ENCODE results near the gene CHST9. TPM values are rescaled to one million over a fixed set of nuclear protein-coding genes. Genes with fewer than 3 reads are reported as not detected.

Gene CHST9
- total and polyA plus RNA-seq, 9 of the 15 experiments (the other 6 are each of a cell fraction or from before 2014, with no cell fraction given): not detected

DNA sequence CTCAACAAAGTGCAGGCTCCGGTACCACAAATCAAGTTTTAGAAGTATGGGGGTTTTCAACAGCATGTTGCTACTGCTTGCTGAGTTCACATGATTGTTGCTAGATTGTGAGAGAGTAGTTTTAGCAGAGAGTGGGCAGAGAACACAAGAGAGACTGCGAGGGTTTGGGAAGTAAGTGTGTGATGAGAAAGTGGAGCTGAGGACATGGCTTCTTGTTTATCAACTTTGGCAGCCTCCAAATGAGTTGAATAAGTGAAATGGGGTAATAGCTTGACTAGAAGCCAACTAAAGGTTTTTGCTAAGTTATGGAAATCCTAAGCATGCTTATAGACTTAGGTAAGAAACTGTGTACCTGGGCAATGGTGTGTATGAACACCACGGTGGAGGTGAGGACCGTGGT lies 135.1 kb downstream of the CHST9 start:
- no peaks in the 10 kb centered on the region for H3K4me1 ChIP-seq (replicated peaks in 1 of 2; ENCODE audit: control insufficient read depth in 2 of 2, insufficient read depth in 2 of 2, low read length in 2 of 2)
- H3K79me2 ChIP-seq (ENCODE audit: control insufficient read depth, insufficient read depth, low read length): no peaks in the 10 kb centered on the region
- TF ChIP-seq ILK (tag; IDR thresholded peaks at IDR 0.05; ENCODE audit: borderline replicate concordance, low read depth) (no peak), ZFP30 (CRISPR knock-in tag; IDR thresholded peaks at IDR 0.05; ENCODE audit: borderline replicate concordance) (no peak), CLOCK (CRISPR knock-in tag; IDR thresholded peaks at IDR 0.05; ENCODE audit: borderline replicate concordance) (no peak), NFE2 (IDR thresholded peaks at IDR 0.05; ENCODE audit: low read depth) (no peak), ZNF253 (CRISPR knock-in tag; conservative IDR thresholded peaks at IDR 0.05) (no peak), FUS (optimal IDR thresholded peaks at IDR 0.05; ENCODE audit: low read depth, low read length) (no peak), ZNF551 (CRISPR knock-in tag; IDR thresholded peaks at IDR 0.05) (no peak), GTF2E2 (tag; IDR thresholded peaks at IDR 0.05) (no peak)
- TF ChIP-seq, protein P1, sequence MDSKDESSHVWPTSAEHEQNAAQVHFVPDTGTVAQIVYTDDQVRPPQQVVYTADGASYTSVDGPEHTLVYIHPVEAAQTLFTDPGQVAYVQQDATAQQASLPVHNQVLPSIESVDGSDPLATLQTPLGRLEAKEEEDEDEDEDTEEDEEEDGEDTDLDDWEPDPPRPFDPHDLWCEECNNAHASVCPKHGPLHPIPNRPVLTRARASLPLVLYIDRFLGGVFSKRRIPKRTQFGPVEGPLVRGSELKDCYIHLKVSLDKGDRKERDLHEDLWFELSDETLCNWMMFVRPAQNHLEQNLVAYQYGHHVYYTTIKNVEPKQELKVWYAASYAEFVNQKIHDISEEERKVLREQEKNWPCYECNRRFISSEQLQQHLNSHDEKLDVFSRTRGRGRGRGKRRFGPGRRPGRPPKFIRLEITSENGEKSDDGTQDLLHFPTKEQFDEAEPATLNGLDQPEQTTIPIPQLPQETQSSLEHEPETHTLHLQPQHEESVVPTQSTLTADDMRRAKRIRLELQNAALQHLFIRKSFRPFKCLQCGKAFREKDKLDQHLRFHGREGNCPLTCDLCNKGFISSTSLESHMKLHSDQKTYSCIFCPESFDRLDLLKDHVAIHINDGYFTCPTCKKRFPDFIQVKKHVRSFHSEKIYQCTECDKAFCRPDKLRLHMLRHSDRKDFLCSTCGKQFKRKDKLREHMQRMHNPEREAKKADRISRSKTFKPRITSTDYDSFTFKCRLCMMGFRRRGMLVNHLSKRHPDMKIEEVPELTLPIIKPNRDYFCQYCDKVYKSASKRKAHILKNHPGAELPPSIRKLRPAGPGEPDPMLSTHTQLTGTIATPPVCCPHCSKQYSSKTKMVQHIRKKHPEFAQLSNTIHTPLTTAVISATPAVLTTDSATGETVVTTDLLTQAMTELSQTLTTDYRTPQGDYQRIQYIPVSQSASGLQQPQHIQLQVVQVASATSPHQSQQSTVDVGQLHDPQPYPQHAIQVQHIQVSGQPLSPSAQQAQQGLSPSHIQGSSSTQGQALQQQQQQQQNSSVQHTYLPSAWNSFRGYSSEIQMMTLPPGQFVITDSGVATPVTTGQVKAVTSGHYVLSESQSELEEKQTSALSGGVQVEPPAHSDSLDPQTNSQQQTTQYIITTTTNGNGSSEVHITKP (IDR thresholded peaks at IDR 0.05; ENCODE audit: partially characterized antibody): no peak
- TF ChIP-seq, protein P2, sequence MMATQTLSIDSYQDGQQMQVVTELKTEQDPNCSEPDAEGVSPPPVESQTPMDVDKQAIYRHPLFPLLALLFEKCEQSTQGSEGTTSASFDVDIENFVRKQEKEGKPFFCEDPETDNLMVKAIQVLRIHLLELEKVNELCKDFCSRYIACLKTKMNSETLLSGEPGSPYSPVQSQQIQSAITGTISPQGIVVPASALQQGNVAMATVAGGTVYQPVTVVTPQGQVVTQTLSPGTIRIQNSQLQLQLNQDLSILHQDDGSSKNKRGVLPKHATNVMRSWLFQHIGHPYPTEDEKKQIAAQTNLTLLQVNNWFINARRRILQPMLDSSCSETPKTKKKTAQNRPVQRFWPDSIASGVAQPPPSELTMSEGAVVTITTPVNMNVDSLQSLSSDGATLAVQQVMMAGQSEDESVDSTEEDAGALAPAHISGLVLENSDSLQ (IDR thresholded peaks at IDR 0.05): no peak
- TF ChIP-seq, protein P3, sequence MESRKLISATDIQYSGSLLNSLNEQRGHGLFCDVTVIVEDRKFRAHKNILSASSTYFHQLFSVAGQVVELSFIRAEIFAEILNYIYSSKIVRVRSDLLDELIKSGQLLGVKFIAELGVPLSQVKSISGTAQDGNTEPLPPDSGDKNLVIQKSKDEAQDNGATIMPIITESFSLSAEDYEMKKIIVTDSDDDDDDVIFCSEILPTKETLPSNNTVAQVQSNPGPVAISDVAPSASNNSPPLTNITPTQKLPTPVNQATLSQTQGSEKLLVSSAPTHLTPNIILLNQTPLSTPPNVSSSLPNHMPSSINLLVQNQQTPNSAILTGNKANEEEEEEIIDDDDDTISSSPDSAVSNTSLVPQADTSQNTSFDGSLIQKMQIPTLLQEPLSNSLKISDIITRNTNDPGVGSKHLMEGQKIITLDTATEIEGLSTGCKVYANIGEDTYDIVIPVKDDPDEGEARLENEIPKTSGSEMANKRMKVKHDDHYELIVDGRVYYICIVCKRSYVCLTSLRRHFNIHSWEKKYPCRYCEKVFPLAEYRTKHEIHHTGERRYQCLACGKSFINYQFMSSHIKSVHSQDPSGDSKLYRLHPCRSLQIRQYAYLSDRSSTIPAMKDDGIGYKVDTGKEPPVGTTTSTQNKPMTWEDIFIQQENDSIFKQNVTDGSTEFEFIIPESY (CRISPR knock-in tag; IDR thresholded peaks at IDR 0.05): no peak
- H2AFZ ChIP-seq (ENCODE audit: low read depth, low read length): no peak overlapping the region
- H4K20me1 ChIP-seq (replicated peaks; ENCODE audit: control insufficient read depth, insufficient read depth, low read length): no peaks in the 10 kb centered on the region
- DNase-seq (ENCODE audit: extremely low read depth in 1 of 4, low spot score in 3 of 4) (no peak), ATAC-seq (no peak), FAIRE-seq (no peak)
- ChIA-PET POLR2A (interaction anchor here (0.9 kb wide), 1 partner anchor 16 kb away, joined by 3 read pairs; no protein-coding TSS in a partner anchor), CTCF (ENCODE audit: low intra/inter-chr PET ratio) (no interaction called here)
- no peaks in the 10 kb centered on the region for H3K36me3 ChIP-seq (ENCODE audit: control insufficient read depth, insufficient read depth, low read length)
- no peaks in the 10 kb centered on the region for H3K27me3 ChIP-seq (ENCODE audit: control insufficient read depth in 2 of 2, insufficient read depth in 2 of 2, low read length in 2 of 2)
- no peak overlapping the region for H3K4me2 ChIP-seq (ENCODE audit: insufficient read depth, low read length)
- intact Hi-C loops (cut with micrococcal nuclease): no loop called here
- no TSS peak for BruUV-seq (replicated peaks)
- H3K27ac ChIP-seq (ENCODE audit: extremely low read depth, low read depth, low read length): no peak overlapping the region
- H3K9me3 ChIP-seq (replicated peaks; ENCODE audit: control insufficient read depth, insufficient read depth, low read depth, low read length): no peaks in the 10 kb centered on the region
- no peaks in the 10 kb centered on the region for H3K9me1 ChIP-seq (ENCODE audit: control insufficient read depth, insufficient read depth, low read length)
- no peak overlapping the region for H3K4me3 ChIP-seq
- in situ Hi-C loops (cut with MboI): no loop called here
- WGBS (ENCODE audit: insufficient coverage, low coverage, missing lambda C conversion rate): 1% methylated on average over 4 of the region's 4 CpGs
- H3K9ac ChIP-seq (ENCODE audit: insufficient read depth in 1 of 2, low read depth in 2 of 2, low read length in 2 of 2): no peak overlapping the region
